Measurements from ENCODE around the gene AGBL1. TPM values are rescaled to one million over a fixed set of nuclear protein-coding genes. Genes with fewer than 3 reads are reported as not detected.
"Not testable (repeated sequence)": the region's sequence is repeated elsewhere in the genome, so short reads cannot be mapped to it uniquely, and the experiment has no call there.

Gene AGBL1
- polyA plus RNA-seq, 4 donors: 0.06 to 0.09 (median 0.09) TPM; not detected in 1

DNA sequence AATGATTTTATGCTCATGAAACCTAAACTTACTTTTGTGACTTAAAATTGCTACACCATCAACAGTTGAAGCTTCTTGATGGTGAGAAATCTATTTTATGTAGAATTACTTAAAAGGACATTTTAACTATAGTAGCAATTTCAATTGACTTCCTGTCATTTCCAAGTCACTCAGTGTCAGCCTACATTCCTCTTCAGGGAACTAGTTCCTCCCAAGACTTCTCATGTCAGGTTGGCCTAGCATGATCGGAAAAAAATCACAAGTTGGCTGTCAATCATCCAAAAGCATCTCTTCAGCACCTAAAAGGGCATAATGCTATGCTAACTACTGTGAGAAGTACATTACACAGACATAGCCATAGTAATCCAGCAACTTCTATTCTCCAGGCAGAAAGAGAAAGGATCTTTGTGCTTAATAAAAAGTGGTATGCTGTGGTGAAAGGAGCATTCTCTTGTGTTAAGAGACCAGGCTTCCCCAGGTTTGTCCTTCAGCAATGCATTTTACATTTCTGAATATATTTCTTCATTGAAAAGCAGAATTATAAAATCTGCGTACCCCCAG is 893.7 kb downstream of the AGBL1 start:
- no peak for DNase-seq (ENCODE audit: low read depth in 4 of 4, low spot score in 3 of 4)

DNA sequence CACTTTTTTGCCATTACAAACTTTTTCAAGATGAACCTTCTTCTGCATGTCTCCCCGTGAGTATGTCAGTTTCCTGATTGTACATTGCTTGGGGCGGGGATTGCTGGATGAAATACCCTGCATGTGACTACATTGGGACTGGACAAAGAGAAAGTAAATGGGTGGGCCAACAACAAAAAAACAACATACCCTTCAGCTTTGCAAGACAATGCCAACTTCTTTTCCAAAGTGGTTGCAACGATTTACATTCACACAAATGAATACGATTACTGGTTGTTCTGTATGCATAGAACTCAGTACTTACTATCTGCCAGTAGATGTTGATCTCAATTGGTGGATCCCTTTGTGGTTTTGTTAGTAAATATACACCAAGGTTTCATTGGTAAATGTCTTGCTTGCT is 908.4 kb downstream of the AGBL1 start:
- DNase-seq (ENCODE audit: low read depth in 4 of 4, low spot score in 3 of 4): no peak

DNA sequence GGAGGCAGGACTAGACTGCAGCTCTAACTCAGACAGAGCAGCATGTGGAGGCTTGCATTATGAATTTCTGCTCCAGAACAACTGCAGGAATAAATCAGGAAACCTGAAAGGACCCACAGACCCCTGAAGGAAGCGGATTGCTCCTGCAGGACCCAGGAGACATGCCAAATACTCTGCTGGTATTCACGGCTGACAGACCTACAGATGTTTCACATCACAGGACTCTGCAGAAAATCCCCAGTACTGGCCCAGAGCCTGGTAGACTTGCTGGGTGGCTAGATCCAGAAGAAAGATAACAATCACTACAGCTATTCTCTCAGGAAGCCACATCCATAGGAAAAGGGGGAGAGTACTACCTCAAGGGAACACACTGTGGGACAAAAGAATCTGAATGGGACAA is 942.1 kb downstream of the AGBL1 start:
- DNase-seq (ENCODE audit: low read depth in 4 of 4, low spot score in 3 of 4): no peak

DNA sequence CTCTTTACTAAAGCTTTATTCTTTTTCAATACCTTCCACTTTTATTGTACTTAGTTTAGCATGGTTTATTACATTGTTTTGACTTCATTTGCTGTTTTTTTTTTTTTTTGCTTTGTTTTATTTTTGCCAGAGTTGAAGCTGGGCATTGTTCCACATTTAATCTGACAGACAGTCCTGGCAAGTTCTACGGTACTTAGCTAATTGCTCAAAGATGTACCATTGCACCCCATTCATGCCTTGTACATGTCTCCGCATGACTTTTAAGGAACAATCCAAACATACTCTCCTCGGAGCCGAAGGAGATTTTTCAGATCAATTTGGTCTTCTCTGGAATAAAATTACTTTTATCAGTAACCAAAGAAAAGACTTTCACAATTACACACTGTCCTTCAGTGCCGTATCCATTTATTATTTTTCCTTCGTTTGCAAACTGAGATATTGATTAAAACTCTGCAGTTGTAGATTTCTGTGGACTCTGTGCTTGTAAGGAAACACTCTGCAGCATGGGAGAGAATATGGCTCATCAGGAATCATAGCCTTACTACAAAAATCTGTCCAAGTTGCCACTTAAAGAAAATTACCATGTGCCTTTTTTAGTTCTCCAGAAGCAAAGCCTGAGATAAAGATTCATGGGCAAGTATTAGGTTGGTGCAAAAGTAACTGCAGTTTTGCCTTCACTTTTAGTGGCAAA is 952.0 kb downstream of the AGBL1 start:
- DNase-seq (ENCODE audit: low read depth in 4 of 4, low spot score in 3 of 4): no peak

DNA sequence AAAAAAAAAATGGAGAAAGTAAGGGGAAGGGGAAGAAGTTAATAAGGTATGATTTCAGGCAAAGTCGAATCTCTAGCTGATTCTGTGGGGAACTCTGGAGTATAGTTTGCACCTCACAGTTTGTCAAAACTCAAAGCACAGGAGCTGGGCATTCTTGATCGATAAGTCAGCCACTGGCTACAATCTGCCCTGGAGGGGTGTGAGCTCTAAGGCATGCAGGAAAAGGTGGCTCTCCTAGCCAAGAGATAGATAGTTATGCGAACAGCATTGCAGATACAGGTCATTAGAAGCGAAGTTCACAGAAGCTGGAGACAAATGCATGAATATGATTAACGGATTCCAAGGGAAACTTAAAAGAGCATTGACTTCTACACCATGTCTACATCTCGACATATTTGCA is 952.6 kb downstream of the AGBL1 start:
- no peak for DNase-seq (ENCODE audit: low read depth in 4 of 4, low spot score in 3 of 4)

GRCh38 chr15:87033056-87033455 is 953.4 kb downstream of the AGBL1 start:
- no peak for DNase-seq (ENCODE audit: low read depth in 4 of 4, low spot score in 3 of 4)

DNA sequence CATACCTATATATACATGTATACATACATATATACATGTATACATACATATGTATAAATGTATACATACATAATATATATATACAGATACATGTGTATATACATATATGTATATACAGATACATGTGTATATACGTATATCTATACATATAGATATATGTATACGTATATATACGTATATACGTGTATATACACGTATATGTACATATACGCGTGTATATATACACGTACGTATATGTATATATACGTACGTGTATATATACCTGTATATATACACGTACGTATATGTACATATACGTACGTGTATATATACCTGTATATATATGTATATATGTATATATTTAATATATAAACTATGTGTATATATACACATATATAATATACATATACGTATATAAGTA is 955.2 kb downstream of the AGBL1 start:
- DNase-seq (ENCODE audit: low read depth in 4 of 4, low spot score in 3 of 4): no peak

- no peak for DNase-seq (ENCODE audit: low read depth in 4 of 4, low spot score in 3 of 4)
Observed at GRCh38 chr15:87038404-87038803, 958.7 kb downstream of the AGBL1 start.

GRCh38 chr15:87042619-87043018 is 962.9 kb downstream of the AGBL1 start:
- DNase-seq (ENCODE audit: low read depth in 4 of 4, low spot score in 3 of 4): not testable (repeated sequence)

GRCh38 chr15:87045746-87046145 is 966.1 kb downstream of the AGBL1 start:
- no peak for DNase-seq (ENCODE audit: low read depth in 4 of 4, low spot score in 3 of 4)

- no peak for DNase-seq (ENCODE audit: low read depth in 4 of 4, low spot score in 3 of 4)
Observed at GRCh38 chr15:87047203-87047965, 967.7 kb downstream of the AGBL1 start.

Data from left renal pelvis (tissue), 4 donors.